HepG2 (cell line): Measurements from ENCODE around the gene EYA2. TPM values are rescaled to one million over a fixed set of nuclear protein-coding genes. Genes with fewer than 3 reads are reported as not detected.

Experiments used
- ATAC-seq: fragments of 200-7000 bp; cut with Tn5 transposase; 3 replicates; pipeline ENCODE4 v1.9.1; 2020; ENCODE audit warnings: mild to moderate bottlenecking, moderate library complexity
- BruUV-seq: library from RNA; stranded (reverse); fragments of 400-500 nt; replicated peaks from 2 replicates; lab custom pipeline; 2021; lab: Mats Ljungman, UMichigan
- CTCF ChIA-PET: fragments of 300-600 bp; formaldehyde crosslinking; extraction: SDS; loops from one replicate; lab custom pipeline; 2021; ENCODE audit warnings: low total read pairs, inconsistent platforms, low intra/inter-chr PET ratio; lab: Yijun Ruan, JAX
- POLR2A ChIA-PET: fragments of 350-600 bp; sonication (Branson Sonifier 250); formaldehyde crosslinking; loops from one replicate; lab custom pipeline; 2020; ENCODE audit warnings: antibody characterized with exemption, inconsistent platforms; lab: Yijun Ruan, JAX
- DNase-seq: peaks from one replicate; pipeline ENCODE4 v3.0.0-alpha.2; 2015; ENCODE audit warnings: low spot score
- FAIRE-seq: peaks from 3 replicates; lab custom pipeline; 2011; peaks lifted over from hg19 to GRCh38; lab: Jason Lieb, UNC
- H2AFZ ChIP-seq: one replicate; pipeline ENCODE4 v1.6.1; 2011; ENCODE audit warnings: low read length, inconsistent platforms
- H3K27ac ChIP-seq: fragments of 300-600 bp; 3 replicates; pipeline ENCODE4 v1.8.0; 2011; ENCODE audit warnings: mixed run types, mild to moderate bottlenecking, mixed read lengths, low read length, inconsistent platforms; ENCODE audit not compliant: insufficient read depth; ENCODE audit errors: extremely low read length
- H3K27me3 ChIP-seq, 2 experiments: fragments of 200-600 bp in 1 of 2; 2 replicates in 1 of 2; 3 replicates in 1 of 2; pipeline versions ENCODE4 v1.6.0 to v1.8.0; 2011; ENCODE audit warnings: low read length in 2 of 2, mild to moderate bottlenecking in 2 of 2, moderate library complexity in 2 of 2, inconsistent platforms in 1 of 2; ENCODE audit not compliant: insufficient read depth in 2 of 2, control insufficient read depth in 1 of 2
- H3K36me3 ChIP-seq, 2 experiments: fragments of 200-600 bp in 1 of 2; replicated peaks in 1 of 2; 2 replicates in 1 of 2; 3 replicates in 1 of 2; pipeline versions ENCODE4 v1.5.1 to v1.8.0; 2011; ENCODE audit warnings: low read length in 2 of 2, inconsistent platforms in 1 of 2; ENCODE audit not compliant: insufficient read depth in 2 of 2, control insufficient read depth in 1 of 2
- H3K4me1 ChIP-seq: 2 replicates; pipeline ENCODE4 v1.5.1; 2012; ENCODE audit warnings: low read length, inconsistent platforms; ENCODE audit not compliant: insufficient read depth
- H3K4me2 ChIP-seq: 2 replicates; pipeline ENCODE4 v1.6.0; 2011; ENCODE audit warnings: low read depth, low read length, inconsistent platforms
- H3K4me3 ChIP-seq, 3 experiments: fragments of 200-600 bp in 1 of 3; sonication (generic), shearing (Covaris generic) in 1 of 3; replicated peaks in 1 of 3; 2 replicates each; pipeline ENCODE4 v1.5.1; 2011 to 2016; ENCODE audit warnings: low read length in 3 of 3, inconsistent platforms in 2 of 3, low read depth in 2 of 3, mild to moderate bottlenecking in 2 of 3, control low read depth in 1 of 3, mixed read lengths in 1 of 3; ENCODE audit not compliant: insufficient read depth in 1 of 3
- H3K79me2 ChIP-seq: one replicate; pipeline ENCODE4 v1.6.1; 2011; ENCODE audit warnings: low read length, inconsistent platforms; ENCODE audit not compliant: insufficient read depth
- H3K9ac ChIP-seq: 2 replicates; pipeline ENCODE4 v1.6.0; 2011; ENCODE audit warnings: mild to moderate bottlenecking, low read depth, low read length, inconsistent platforms; ENCODE audit not compliant: insufficient read depth
- H3K9me3 ChIP-seq: 2 replicates; pipeline ENCODE4 v1.5.1; 2012; ENCODE audit warnings: mild to moderate bottlenecking, low read length
- H4K20me1 ChIP-seq: 2 replicates; pipeline ENCODE4 v1.6.0; 2011; ENCODE audit warnings: inconsistent platforms, mild to moderate bottlenecking, low read length, moderate library complexity; ENCODE audit not compliant: insufficient read depth
- EHMT2 ChIP-seq: fragments of 200-600 bp; sonication (generic); IDR thresholded peaks from 2 replicates; pipeline ENCODE4 v1.7.0; 2017; ENCODE audit warnings: antibody characterized with exemption, low read depth, low read length, borderline replicate concordance
- HOXA9 ChIP-seq: sonication (generic); formaldehyde crosslinking; IDR thresholded peaks from 2 replicates; pipeline ENCODE4 v1.8.1; 2022; ENCODE audit warnings: missing genetic modification reagents, mild to moderate bottlenecking, moderate library complexity, borderline replicate concordance
- ISX ChIP-seq: sonication (generic); formaldehyde crosslinking; conservative IDR thresholded peaks from 2 replicates; pipeline ENCODE4 v1.5.0; 2020; ENCODE audit warnings: missing genetic modification reagents
- MIER2 ChIP-seq: IDR thresholded peaks from 2 replicates; pipeline ENCODE4 v1.6.1; 2016; ENCODE audit warnings: missing biosample characterization, missing genetic modification reagents
- REST ChIP-seq, 2 experiments: IDR thresholded peaks; 2 replicates each; pipeline ENCODE4 v1.6.1; 2011 to 2012; ENCODE audit warnings: low read length in 2 of 2, borderline replicate concordance in 1 of 2, low read depth in 1 of 2, mild to moderate bottlenecking in 1 of 2, moderate library complexity in 1 of 2
- SKIL ChIP-seq: sonication (generic); formaldehyde crosslinking; IDR thresholded peaks from 2 replicates; pipeline ENCODE4 v1.8.0; 2022; ENCODE audit warnings: missing genetic modification reagents, mild to moderate bottlenecking, moderate library complexity, borderline replicate concordance
- XRCC5 ChIP-seq: fragments of 200-400 bp; formaldehyde crosslinking; optimal IDR thresholded peaks from 2 replicates; pipeline ENCODE3; 2017; ENCODE audit warnings: mild to moderate bottlenecking, low read length
- ZFP41 ChIP-seq: sonication (generic); formaldehyde crosslinking; IDR thresholded peaks from 2 replicates; pipeline ENCODE4 v1.4.0; 2020; ENCODE audit warnings: mild to moderate bottlenecking, missing genetic modification reagents, borderline replicate concordance
- ZNF878 ChIP-seq: sonication (generic); formaldehyde crosslinking; IDR thresholded peaks from 2 replicates; pipeline ENCODE4 v1.8.1; 2023; ENCODE audit warnings: mild to moderate bottlenecking, missing genetic modification reagents, moderate library complexity
- WGBS: methylation state at CpG from one replicate; pipeline ENCODE4 v1.1.6; 2017; ENCODE audit warnings: low lambda C conversion rate; 5-methylcytosine and 5-hydroxymethylcytosine counted together
- in situ Hi-C: cut with HindIII; loops from 2 replicates; pipeline ENCODE4 v1.10.0; 2017; ENCODE audit warnings: low pct_unique_long_range_greater_than_20kb; ENCODE audit not compliant: extremely low pct_ligation_motif_present
- intact Hi-C: fragments of 100-400 bp; cut with micrococcal nuclease; formaldehyde crosslinking; loops from one replicate; pipeline ENCODE4 v1.10.0; 2022; ENCODE audit not compliant: unreplicated experiment
- polyA plus RNA-seq, 8 experiments: library from polyadenylated mRNA; depleted of rRNA in 3 of 8; stranded (reverse) in 7 of 8; unstranded in 1 of 8; fragments of >200 nt; fragmentation: Illumina TruSeq in 4 of 8; extraction: Trizol in 4 of 8; gene quantifications; 2 replicates each; pipeline versions ENCODE4 v1.2.1 to v1.2.3, GENCODE V29; 2011 to 2016; ENCODE audit warnings: low read depth in 4 of 8, missing spikeins in 1 of 8, mixed read lengths in 1 of 8; ENCODE audit not compliant: insufficient read depth in 1 of 8
- total RNA-seq, 5 experiments: library from RNA; depleted of rRNA; stranded (reverse); fragments of >200 nt; fragmentation: Illumina TruSeq; extraction: Trizol; gene quantifications; 2 replicates each; pipeline ENCODE4 v1.2.3, GENCODE V29; 2016; ENCODE audit warnings: low read depth in 1 of 5

Gene EYA2
- total and polyA plus RNA-seq, 2 of the 13 experiments (the other 11 are each of a cell fraction or from before 2014, with no cell fraction given): not detected

- 29% methylated on average over 8 of the region's 8 CpGs for WGBS
- no peak overlapping the region for H3K4me3 ChIP-seq
- peak; percentile 72; the same call in 1 of the 2 replicates for TF ChIP-seq EHMT2
- TF ChIP-seq MIER2 (CRISPR knock-in tag): peak; percentile 96
- peak; percentile 85 to 94 for TF ChIP-seq REST (IDR thresholded peaks at IDR 0.05; ENCODE audit: borderline replicate concordance in 1 of 2, low read depth in 1 of 2, low read length in 2 of 2)
- TF ChIP-seq HOXA9 (CRISPR knock-in tag): 0 out of 2 replicates have a peak, but pooled peaks have one; percentile 21
- TF ChIP-seq ZNF878 (CRISPR knock-in tag): peak; percentile 41; the same call in 1 of the 2 replicates
- no peak for TF ChIP-seq ZFP41
- TF ChIP-seq ISX (CRISPR knock-in tag): 0 out of 2 replicates have a peak, but pooled peaks have one; percentile 58
- peak; percentile 20; the same call in 1 of the 2 replicates for TF ChIP-seq SKIL (CRISPR knock-in tag)
- TF ChIP-seq XRCC5: no peak
- no peak overlapping the region for H3K4me2 ChIP-seq
- no peaks in the 10 kb centered on the region for H3K79me2 ChIP-seq
- intact Hi-C loops: no loop called here
- H3K4me1 ChIP-seq: peaks cover 1% of the 10 kb centered on the region; the same call in 1 of the 2 replicates
- POLR2A ChIA-PET: no interaction called here
- no peak overlapping the region for H3K9ac ChIP-seq
- H3K27ac ChIP-seq: no peak overlapping the region
- no peaks in the 10 kb centered on the region for H3K9me3 ChIP-seq
- H3K27me3 ChIP-seq: peaks cover 0 to 16% of the 10 kb centered on the region in 2 experiments; a peak in 3 of 5 replicates
- FAIRE-seq (no peak), DNase-seq (no peak), ATAC-seq (0 out of 3 replicates have a peak, but pooled peaks have one; percentile 39)
- no peak overlapping the region for H2AFZ ChIP-seq
- H3K36me3 ChIP-seq: no peaks in the 10 kb centered on the region
- in situ Hi-C loops: no loop called here
- H4K20me1 ChIP-seq: no peaks in the 10 kb centered on the region
- CTCF ChIA-PET: no interaction called here
- no TSS peak for BruUV-seq
Observed at GRCh38 chr20:47016068-47016664, 121.5 kb downstream of the EYA2 start.
